GM18505 (cell line): ENCODE measurements around the gene MLLT1.

Experiments used
- ATAC-seq: cut with Tn5 transposase; IDR thresholded peaks from one replicate; pipeline ENCODE4 v1.9.1; 2021; ENCODE audit not compliant: unreplicated experiment
- POLR2A ChIP-seq: IDR thresholded peaks from 4 replicates; pipeline ENCODE4 v1.6.1; 2011; ENCODE audit warnings: borderline replicate concordance; ENCODE audit not compliant: insufficient read depth, insufficient read length; ENCODE audit errors: extremely low read depth

Gene MLLT1

GRCh38 chr19:6216236-6216995 lies 63.4 kb downstream of the MLLT1 start:
- TF ChIP-seq POLR2A, result no peak
- no peak for ATAC-seq

- no peak for ATAC-seq
- no peak for TF ChIP-seq POLR2A
These were observed 64.0 kb downstream of the MLLT1 start for GRCh38 chr19:6215701-6216235.

DNA sequence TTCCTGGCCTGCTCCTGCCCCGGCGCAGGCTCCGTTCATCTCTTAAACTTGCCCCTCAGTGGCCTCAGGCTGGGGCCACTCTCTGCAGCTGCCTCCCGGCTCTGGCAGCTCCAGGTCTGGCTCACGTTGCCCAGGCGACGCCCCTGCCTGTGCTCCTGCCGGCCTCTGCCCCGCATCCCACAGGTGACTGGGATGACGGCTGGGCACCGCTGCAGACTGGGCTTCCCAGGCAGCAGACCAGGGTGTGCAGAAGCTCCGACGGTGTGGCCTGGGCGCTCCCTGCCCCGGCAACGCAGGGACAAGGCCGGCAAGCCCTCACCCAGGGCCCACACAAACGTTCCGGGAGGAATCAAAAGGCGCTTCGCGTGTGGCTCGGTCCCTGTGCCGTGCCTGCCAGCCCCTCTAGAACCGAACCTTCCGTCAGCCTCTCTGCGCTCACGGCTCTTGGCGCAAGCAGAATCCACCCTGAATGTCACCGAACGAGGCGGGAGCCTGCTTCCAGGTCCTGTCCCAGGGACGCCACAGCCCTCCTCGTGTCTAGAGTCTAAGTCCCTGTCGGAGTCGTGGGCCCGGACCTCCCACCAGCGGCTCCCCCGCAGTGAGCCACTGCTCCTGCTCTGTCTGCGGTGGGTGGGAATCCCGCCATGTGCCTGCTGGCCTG lies 64.8 kb downstream of the MLLT1 start:
- ATAC-seq, result no peak
- TF ChIP-seq POLR2A, result no peak

DNA sequence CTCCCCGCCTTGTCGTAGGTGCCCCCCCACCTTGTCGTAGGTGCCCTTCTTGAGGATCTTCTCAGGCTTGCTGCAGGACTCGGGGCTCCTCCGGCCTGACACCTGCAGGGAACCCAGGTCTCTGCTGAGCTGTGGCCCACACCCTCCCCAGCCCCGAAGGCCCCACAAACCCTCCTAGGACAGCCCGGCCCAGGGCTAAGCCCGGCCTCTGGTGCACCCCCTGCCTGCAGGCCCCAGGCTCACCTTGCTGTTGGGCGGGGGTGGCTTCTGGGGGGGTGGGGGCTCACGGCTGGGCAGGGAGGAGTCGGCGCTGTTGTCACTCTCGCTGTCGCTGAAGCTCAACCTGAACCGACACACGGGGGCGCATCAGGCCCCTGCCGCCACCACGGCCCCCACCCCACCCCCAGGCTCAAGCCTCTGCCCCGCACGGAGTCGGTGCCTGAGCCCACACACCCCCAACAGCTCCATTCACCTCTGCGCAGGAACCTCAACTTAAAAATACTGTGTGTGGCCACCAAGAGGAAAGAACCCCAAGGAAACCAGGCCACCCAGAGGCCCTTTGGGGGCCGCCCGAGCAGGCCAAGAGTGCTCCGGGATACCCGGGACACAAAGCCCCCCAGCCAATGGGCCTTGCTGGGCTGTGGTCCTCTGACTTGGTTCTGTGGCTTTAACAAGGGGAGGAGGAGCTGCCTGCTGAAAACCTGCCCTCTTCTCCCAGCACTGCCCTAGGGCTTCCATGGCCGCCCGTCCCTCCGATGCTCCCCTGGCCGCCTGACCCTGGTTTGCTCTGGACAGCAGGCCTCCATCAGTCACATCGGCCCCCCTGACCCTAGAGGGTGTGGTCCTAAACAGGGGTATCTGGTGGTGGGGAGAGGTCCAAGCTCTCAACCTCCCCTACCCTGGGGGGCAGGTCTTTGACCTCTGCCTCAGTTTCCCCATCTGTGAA lies 65.8 kb downstream of the MLLT1 start:
- no peak for ATAC-seq

GRCh38 chr19:6213266-6213595 lies 66.5 kb downstream of the MLLT1 start:
- TF ChIP-seq POLR2A, result no peak
- ATAC-seq, result no peak

More for the DNA sequence above, 65.8 kb downstream of the MLLT1 start:
- no peak for TF ChIP-seq POLR2A

DNA sequence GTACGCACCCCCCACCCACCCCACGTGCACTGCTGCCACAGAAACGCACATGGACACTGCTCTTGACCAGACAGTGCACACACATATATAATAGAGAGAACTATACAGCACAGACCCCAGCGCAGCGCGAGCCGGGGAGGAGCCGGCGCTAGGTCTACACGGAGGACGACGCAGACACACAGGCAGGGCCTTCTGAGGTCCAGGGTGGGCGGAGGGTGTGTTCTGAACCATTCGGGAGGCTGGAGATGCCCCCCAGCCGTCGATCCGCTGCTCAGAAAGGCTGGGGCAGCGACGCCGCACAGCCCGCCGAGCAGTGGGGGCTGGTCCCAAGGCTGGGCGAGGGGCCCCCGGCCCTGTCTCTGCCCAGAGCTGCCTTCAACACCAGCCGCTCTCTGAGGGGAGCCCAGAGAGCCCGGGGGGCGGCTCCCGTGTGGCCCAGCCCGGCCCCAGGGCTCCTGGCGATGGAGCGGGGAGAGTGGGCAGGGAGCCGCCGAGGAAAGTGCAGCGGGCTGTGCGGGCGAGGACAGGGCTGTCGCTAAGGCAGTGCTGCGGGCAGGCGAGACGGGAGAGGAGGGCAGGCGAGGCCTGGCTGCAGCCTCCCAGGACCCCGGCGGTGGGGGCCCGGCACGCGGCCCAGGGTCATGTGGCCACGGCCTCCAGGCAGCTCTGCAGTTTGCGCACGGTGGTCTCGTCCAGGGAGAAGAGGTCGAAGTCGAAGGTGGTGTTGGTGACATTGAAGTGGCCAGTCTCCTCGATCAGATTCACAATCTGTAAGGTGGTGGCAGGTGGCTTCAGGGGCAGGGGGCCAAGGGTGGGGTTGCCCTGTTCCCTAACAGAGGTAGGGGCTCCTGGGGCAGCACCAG lies 67.1 kb downstream of the MLLT1 start:
- ATAC-seq, result no peak
- TF ChIP-seq POLR2A, result no peak

GRCh38 chr19:6211632-6212402 lies 68.0 kb downstream of the MLLT1 start:
- no peak for TF ChIP-seq POLR2A
- no peak for ATAC-seq

- ATAC-seq, result no peak
- no peak for TF ChIP-seq POLR2A
These were observed 68.8 kb downstream of the MLLT1 start for GRCh38 chr19:6210721-6211600.

DNA sequence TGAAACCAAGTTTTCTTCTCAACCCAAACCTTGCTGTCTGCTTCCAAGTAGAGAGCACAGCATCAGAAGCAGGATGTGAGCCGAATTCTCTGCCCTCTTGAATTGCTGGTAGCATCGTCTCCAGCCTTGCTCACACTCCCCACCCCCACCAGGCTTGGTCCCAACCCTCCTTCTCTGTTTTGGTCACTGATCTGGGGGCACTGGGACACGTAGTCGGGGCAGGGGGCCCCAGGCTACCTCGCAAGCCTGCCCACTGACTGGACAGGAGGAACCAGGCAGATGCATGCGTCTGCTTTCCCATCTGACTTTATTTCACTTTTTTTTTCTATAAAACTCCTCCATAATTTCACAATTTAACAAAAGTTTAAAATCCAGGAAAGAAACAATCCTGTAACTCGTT lies 69.7 kb downstream of the MLLT1 start:
- no peak for ATAC-seq
- TF ChIP-seq POLR2A, result no peak

- TF ChIP-seq POLR2A, result no peak
- ATAC-seq, result no peak
These were observed 70.1 kb downstream of the MLLT1 start for GRCh38 chr19:6209680-6210079.

DNA sequence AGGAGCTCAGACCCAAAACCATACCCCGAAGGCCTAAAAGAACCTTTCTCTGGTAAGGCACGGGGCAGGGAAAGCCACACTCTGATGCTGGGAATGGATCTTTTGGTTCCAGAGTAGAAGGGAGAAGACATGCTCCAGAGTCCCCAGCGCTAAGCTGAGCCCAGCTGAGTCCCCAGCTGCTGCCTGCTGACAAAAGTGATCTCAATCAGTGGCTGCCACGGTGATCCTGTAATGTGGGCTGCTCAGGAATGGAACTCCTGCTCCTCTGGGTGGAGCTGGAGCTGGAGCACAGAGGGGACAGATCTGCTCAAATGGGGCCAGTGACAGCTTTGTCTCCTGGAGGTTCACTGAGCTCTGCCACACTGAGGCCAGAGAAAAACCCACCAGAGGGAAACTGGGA lies 70.5 kb downstream of the MLLT1 start:
- no peak for ATAC-seq
- no peak for TF ChIP-seq POLR2A
